ENCODE measurements around the gene MOB3B.

Gene MOB3B

GRCh38 chr9:27353474-27354229 lies 176.0 kb downstream of the MOB3B start:
- DNase-seq: no peak

GRCh38 chr9:27353166-27353473 lies 176.5 kb downstream of the MOB3B start:
- DNase-seq: no peak

- DNase-seq: no peak
Measured at GRCh38 chr9:27352457-27353165, 177.0 kb downstream of the MOB3B start.

GRCh38 chr9:27351438-27351837 lies 178.2 kb downstream of the MOB3B start:
- no peak for DNase-seq

- DNase-seq: no peak
Measured at GRCh38 chr9:27350382-27350976, 179.1 kb downstream of the MOB3B start.

GRCh38 chr9:27349698-27350080 lies 179.9 kb downstream of the MOB3B start:
- DNase-seq: no peak

GRCh38 chr9:27348785-27349697 lies 180.6 kb downstream of the MOB3B start:
- DNase-seq: no peak

GRCh38 chr9:27347889-27348288 lies 181.7 kb downstream of the MOB3B start:
- DNase-seq: no peak

- no peak for DNase-seq
Measured at GRCh38 chr9:27344776-27345175, 184.8 kb downstream of the MOB3B start.

GRCh38 chr9:27341545-27342294 lies 187.9 kb downstream of the MOB3B start:
- DNase-seq: no peak

- no peak for DNase-seq
Measured at GRCh38 chr9:27340961-27341511, 188.6 kb downstream of the MOB3B start.

GRCh38 chr9:27340285-27340674 lies 189.3 kb downstream of the MOB3B start:
- no peak for DNase-seq

- DNase-seq: no peak
Measured at GRCh38 chr9:27339661-27340284, 189.8 kb downstream of the MOB3B start.

GRCh38 chr9:27338527-27338903 lies 191.1 kb downstream of the MOB3B start:
- DNase-seq: no peak

- no peak for DNase-seq
Measured at GRCh38 chr9:27337833-27338526, 191.6 kb downstream of the MOB3B start.

GRCh38 chr9:27337236-27337635 lies 192.4 kb downstream of the MOB3B start:
- no peak for DNase-seq

GRCh38 chr9:27336829-27337228 lies 192.8 kb downstream of the MOB3B start:
- DNase-seq: no peak

GRCh38 chr9:27336126-27336525 lies 193.5 kb downstream of the MOB3B start:
- DNase-seq: no peak

- DNase-seq: no peak
Measured at GRCh38 chr9:27335075-27335474, 194.5 kb downstream of the MOB3B start.

GRCh38 chr9:27333241-27334052 lies 196.2 kb downstream of the MOB3B start:
- DNase-seq: no peak

All from NCI-H1048 (cell line).